ENCODE measurements around the gene TOM1L2.

The TOM1L2 gene

GRCh38 chr17:17835415-17836249 is 136.6 kb downstream of the TOM1L2 start:
- no peak for DNase-seq (ENCODE audit: low spot score)

GRCh38 chr17:17834974-17835373 is 137.2 kb downstream of the TOM1L2 start:
- no peak for DNase-seq (ENCODE audit: low spot score)

GRCh38 chr17:17833658-17834357 is 138.4 kb downstream of the TOM1L2 start:
- no peak for DNase-seq (ENCODE audit: low spot score)

DNA sequence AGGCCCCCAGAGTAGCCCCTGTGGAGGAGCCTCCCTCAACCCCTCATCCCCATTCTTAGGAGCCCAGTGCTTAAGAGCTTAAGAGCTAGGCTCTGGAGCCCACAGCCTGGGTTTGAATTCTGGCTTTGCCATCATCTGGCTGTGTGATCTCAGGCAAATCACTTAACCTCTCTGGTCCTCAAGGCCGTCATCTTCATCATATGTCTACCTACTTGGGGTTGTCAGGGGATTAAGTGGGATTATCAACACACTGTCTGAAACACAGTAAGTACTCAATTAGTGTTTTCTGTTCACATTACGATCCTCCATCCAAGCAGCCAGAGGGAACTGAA is 140.2 kb downstream of the TOM1L2 start:
- no peak for DNase-seq (ENCODE audit: low spot score)

- peak; percentile 53 for DNase-seq (ENCODE audit: low spot score)
Observed at GRCh38 chr17:17831208-17832031, 140.8 kb downstream of the TOM1L2 start.

GRCh38 chr17:17830740-17831207 is 141.4 kb downstream of the TOM1L2 start:
- DNase-seq (ENCODE audit: low spot score), result no peak

GRCh38 chr17:17830269-17830567 is 142.0 kb downstream of the TOM1L2 start:
- DNase-seq (ENCODE audit: low spot score), result no peak

DNA sequence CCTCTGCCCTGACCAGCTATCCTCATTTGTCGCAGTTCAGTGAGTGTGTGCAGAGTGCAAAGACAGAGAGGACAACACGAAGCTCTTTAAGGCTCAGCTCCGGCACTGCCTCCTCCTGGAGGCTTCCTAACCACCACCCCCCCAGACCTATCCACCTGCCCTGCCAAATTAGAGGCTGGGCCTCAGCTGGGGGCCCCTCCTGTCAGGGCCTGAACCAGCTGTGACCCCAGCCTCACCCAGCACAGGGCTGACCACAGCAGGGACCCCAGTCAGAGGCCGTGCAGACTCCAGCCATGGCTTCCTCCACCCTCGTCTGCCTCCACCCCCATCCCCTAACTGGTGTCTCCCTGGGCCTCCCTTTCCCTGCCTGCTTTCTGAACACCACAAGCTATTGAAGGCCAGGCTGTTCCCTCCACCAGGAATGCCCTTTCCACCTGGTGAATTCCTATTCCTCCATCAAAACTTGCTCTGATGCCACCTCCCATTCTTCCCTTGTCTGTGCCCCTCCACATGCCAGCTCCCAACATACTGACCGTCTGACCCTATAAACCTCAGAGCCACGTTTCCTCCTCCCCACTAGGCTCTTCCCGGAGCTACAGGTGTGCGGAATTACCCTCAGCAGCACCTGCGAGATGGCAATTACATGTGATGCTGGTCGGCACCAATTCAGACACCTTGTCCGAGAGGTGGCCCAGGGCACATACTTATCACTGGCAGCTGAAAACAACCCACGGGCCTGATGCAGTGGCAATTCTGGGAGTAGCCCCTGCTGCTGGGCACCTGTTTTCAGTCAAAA is 144.2 kb downstream of the TOM1L2 start:
- DNase-seq (ENCODE audit: low spot score), result no peak

- no peak for DNase-seq (ENCODE audit: low spot score)
Observed at GRCh38 chr17:17826942-17827785, 145.0 kb downstream of the TOM1L2 start.

- DNase-seq (ENCODE audit: low spot score), result no peak
Observed at GRCh38 chr17:17826342-17826713, 145.9 kb downstream of the TOM1L2 start.

DNA sequence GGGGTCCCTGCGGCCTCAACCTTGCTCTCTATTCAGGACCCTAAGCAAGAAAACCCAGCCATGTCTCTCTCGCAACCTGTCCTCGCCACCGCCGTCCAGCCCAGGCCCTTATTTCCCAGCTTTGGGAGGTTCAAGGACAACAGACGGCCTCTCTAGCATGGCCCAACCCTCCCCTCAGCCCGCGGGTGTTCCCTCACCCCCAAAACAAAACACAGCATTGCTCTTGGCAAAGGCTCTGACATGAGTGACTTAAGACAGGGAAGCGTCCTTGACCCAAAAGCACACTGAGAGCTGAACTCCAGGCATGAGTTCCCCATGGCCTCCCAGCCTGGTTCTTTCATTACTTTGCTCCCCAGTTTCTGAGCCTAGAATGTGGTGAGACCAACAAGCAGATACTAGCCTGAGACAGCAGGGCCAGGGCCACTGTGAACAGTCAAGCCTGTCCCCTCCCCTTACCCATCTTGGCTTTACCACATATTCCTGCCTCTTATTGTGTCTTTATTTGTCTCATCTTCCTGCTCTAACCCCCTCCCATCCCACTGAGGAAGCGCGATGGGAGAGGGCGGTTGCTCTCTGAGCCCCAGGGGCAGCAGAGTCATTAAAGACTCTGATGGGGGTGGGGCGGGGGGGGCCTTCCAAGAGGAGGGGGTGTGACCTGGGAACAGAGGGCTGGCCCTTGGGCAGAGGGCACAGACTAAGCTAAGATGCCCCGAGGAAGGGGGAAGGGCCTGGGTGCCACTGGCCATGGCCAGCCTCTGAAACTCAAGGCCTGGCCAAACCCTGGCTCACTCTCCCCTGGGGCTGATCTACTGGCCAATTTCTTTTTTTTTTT is 147.2 kb downstream of the TOM1L2 start:
- no peak for DNase-seq (ENCODE audit: low spot score)

- peak; percentile 48 for DNase-seq (ENCODE audit: low spot score)
Observed at GRCh38 chr17:17824119-17824782, 147.9 kb downstream of the TOM1L2 start.

- DNase-seq (ENCODE audit: low spot score), result peak; percentile 91
Observed at GRCh38 chr17:17823433-17824118, 148.6 kb downstream of the TOM1L2 start.

DNA sequence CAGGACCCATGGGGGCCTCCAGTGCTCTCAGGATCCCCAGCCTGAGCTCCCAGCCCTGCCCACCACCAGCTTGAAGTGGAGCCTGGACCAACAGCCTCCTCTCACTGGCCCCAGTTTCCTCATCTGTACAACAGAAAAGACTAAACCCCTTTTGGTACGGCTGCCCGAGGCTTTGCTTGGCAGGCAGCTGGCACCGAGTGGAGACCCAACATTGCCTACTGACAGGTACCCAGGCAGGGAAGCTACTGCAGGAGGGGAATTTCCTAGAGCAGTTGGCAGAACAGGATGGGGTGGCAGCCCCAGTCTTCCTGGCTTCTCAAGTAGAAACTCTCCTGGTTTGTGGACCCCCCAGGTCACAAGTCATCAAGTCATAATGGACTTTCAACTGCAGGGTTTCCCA is 149.6 kb downstream of the TOM1L2 start:
- DNase-seq (ENCODE audit: low spot score), result no peak

DNA sequence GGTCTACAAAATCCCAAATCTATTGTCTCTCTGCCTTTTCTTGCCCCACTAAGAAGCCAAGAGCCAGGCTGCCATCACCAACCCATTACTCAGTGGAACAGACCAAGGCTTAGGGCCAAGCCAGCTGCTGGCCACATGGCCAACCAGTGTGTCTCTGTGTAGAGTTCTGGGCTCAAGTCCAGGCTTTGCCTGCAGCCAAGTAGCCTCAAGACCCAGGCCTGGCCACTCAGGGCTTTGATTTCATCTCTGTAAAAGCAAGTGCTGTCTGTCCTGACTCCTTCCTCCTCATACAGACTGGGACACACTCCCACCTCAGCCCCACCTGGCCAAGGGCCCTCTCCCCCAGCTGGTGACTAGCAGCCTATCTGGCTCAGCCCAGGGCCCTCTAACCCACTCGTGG is 150.0 kb downstream of the TOM1L2 start:
- DNase-seq (ENCODE audit: low spot score), result peak; percentile 98

GRCh38 chr17:17820463-17821158 is 151.6 kb downstream of the TOM1L2 start:
- peak; percentile 70 for DNase-seq (ENCODE audit: low spot score)

- no peak for DNase-seq (ENCODE audit: low spot score)
Observed at GRCh38 chr17:17820046-17820445, 152.2 kb downstream of the TOM1L2 start.

GRCh38 chr17:17819561-17819995 is 152.6 kb downstream of the TOM1L2 start:
- peak; percentile 74 for DNase-seq (ENCODE audit: low spot score)
